Measurements from ENCODE around the gene RTN4RL2.

- TF ChIP-seq CTCF (IDR thresholded peaks at IDR 0.05) (no peak), EP300 (IDR thresholded peaks at IDR 0.05) (no peak), POLR2A (IDR thresholded peaks at IDR 0.05) (no peak)
Observed at GRCh38 chr11:57508341-57509170, 48.2 kb downstream of the RTN4RL2 start.

Measured in ovary (tissue), 3 donors.